SH-SY5Y (cell line): Measurements from ENCODE around the gene TIAL1.
A peak's percentile ranks its signal among the peaks of the same experiment; 100 is the strongest.

Experiments
- GATA2 ChIP-seq: IDR thresholded peaks from 2 replicates; pipeline ENCODE4 v1.6.1; 2011; ENCODE audit warnings: mild to moderate bottlenecking, low read depth, low read length
- GATA3 ChIP-seq: IDR thresholded peaks from 2 replicates; pipeline ENCODE4 v1.6.1; 2011; ENCODE audit warnings: low read depth, mild to moderate bottlenecking, low read length, moderate library complexity

TIAL1 gene

GRCh38 chr10:119625570-119626280 lies 29.0 kb upstream of the TIAL1 start:
- no peak for TF ChIP-seq GATA3
- no peak for TF ChIP-seq GATA2

GRCh38 chr10:119621078-119621384 lies 24.3 kb upstream of the TIAL1 start:
- no peak for TF ChIP-seq GATA2

GRCh38 chr10:119620241-119621077 lies 23.7 kb upstream of the TIAL1 start:
- TF ChIP-seq GATA3, result no peak

GRCh38 chr10:119619215-119619614 lies 22.5 kb upstream of the TIAL1 start:
- TF ChIP-seq GATA3 (no peak), GATA2 (0 out of 2 replicates have a peak, but pooled peaks have one; percentile 4)

- no peak for TF ChIP-seq GATA2
- TF ChIP-seq GATA3, result no peak
Observed at GRCh38 chr10:119616882-119617570, 20.3 kb upstream of the TIAL1 start.

- TF ChIP-seq GATA3, result no peak
- no peak for TF ChIP-seq GATA2
Observed at GRCh38 chr10:119614686-119615085, 17.9 kb upstream of the TIAL1 start.

GRCh38 chr10:119613741-119614140 lies 17.0 kb upstream of the TIAL1 start:
- no peak for TF ChIP-seq GATA3
- TF ChIP-seq GATA2, result no peak

- TF ChIP-seq GATA3, result no peak
- no peak for TF ChIP-seq GATA2
Observed at GRCh38 chr10:119611433-119611832, 14.7 kb upstream of the TIAL1 start.

- TF ChIP-seq GATA2 (no peak), GATA3 (no peak)
Observed at GRCh38 chr10:119609516-119609915, 12.8 kb upstream of the TIAL1 start.

- TF ChIP-seq GATA2 (no peak), GATA3 (no peak)
Observed at GRCh38 chr10:119608316-119609155, 11.8 kb upstream of the TIAL1 start.

GRCh38 chr10:119604468-119604867 lies 7.7 kb upstream of the TIAL1 start:
- TF ChIP-seq GATA3, result no peak
- no peak for TF ChIP-seq GATA2

- TF ChIP-seq GATA2, result no peak
Observed at GRCh38 chr10:119602241-119603095, 5.7 kb upstream of the TIAL1 start.

GRCh38 chr10:119598397-119598796 lies 1.6 kb upstream of the TIAL1 start:
- no peak for TF ChIP-seq GATA3
- TF ChIP-seq GATA2, result no peak
